Activated T-helper 1 cell treated with Interleukin-2 at 50 U/mL for 16 hours (primary cell): Measurements from ENCODE around the gene CD80.

Experiments
- DNase-seq: peaks from one replicate; pipeline ENCODE4 v3.0.0-alpha.2; 2020; ENCODE audit warnings: low read depth

CD80 gene

DNA sequence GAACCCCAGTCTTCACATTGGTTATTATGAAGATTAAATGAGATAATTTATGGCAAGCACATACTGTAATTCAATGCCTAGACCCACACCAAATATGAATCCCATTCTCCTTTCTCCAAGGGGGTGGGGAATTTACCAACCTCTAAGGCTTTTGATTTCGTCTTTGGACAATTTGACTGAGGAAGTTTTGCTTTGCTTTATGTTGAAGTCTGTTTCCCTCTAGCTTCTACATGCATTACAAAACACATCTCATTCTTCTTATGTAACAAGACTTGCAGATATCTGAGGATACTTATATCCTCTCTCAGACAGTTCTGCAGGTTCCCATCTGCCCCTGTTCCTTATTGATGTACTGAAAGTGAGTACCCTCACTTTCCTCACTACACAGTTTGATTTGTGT lies 12.2 kb downstream of the CD80 start:
- DNase-seq: no peak

DNA sequence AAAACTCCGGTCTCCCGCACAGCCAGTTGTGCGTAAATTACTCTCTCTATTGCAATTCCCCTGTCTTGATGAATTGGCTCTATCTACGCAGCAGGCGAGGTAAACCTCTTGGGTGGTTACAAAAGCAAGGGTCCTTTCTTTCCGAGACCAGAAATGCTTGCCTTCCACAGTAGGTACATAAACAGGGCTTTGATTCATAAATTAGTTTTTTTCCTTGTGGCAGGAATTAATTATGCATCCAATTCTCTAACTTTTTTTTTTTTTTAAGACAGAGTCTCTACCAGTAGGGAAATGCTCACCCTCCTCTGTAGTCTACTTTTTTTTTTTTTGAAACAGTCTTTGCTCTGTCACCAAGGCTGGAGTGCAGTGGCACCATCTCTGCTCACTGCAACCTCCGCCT lies 16.3 kb downstream of the CD80 start:
- no peak for DNase-seq

DNA sequence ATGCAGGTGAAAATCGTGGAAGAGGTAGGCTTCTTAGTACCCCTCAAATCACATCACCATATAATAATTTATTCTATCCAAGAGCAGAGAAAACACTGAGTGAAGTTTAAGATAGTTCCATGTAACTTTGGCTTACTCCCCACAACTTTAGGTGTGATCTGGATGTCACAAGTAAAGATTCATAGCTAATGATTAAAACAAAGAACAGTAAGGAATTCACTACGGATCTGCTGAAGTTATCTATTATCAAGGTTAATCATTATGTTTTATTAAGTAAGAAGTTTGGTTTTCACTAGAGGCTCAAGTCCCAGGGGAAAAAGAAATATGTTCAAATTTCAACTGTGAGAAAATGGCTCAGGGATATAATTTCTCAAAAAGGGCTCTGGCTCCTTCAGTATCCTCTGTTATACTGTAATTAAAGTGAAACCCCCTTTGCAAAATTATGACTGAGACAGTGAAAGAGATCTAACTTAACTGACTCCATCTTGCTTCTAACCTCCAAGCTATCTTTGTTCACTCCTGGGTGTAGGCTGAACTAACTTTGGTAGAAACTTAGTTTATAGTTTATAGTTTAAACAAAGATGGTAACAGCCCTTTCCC lies 17.1 kb downstream of the CD80 start:
- DNase-seq: no peak

DNA sequence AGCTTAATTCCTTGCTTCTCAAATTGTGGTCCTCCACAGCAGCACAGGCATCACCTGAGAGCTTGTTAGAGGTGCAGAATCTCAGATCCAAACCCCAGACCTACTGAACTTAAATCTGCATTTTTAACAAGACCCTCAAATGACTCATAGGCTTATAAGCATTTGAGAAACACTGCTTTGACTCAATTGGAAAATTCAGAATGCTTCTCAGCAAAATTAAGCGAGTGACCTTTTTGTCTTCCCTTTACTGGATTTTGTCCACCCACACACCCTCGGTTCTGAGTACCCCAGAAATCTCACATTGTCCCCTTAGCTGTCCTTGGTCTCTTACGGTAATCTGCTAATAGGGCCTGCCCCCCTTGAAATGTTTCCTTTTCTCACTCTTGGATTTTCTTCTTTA lies 17.9 kb downstream of the CD80 start:
- no peak for DNase-seq

DNA sequence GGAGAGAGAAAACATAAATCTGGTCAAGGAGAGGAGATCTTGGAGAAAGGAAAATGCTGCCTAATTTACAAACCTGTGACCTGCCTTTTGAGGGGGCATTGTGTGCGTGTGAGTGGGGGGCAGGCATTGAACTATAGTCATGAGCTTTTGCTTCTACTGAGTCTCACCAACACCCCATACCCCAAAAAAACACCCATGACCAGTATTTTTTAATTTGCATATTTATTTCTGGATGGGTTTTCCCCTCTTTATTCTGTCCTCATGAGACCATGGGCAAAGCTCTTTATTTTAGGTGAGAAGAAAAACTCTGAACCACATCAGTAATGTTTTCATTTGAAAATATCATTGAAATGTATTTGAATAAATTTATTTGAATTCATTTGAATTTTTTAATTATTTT lies 20.6 kb downstream of the CD80 start:
- no peak for DNase-seq

DNA sequence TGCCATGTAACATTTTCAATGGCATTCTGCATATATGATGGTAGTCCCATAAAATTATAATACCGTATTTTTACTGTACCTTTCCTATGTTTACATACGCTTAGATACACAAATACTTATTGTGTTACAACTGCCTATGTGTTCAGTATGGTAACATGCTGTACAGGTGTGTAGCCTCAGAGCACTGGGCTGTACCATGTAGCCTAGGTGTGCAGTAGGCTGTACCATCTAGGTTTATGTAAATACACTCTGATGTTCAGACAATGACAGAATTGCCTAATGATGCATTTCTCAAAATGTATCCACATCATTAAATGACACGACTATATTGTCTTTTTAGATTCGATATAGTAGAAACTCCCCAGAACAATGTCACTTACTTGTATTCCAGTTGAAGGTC lies 22.7 kb downstream of the CD80 start:
- no peak for DNase-seq

DNA sequence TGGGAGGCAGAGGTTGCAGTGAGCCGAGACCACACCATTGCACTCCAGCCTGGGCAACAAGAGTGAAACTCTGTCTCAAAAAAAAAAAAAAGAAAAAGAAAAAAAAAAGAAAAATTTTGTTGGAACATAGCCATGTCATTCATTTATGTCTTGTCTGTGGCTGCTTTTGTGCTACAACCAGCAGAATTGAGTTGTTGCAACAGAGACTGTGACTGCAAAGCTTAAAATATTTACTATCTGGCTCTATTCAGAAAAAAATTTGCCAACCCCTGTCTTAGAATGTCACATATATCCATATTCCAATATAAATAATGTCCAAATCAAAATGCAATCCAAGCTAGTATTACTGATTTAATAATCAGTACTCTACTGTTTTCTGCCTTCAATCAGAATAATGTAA lies 25.1 kb downstream of the CD80 start:
- no peak for DNase-seq

DNA sequence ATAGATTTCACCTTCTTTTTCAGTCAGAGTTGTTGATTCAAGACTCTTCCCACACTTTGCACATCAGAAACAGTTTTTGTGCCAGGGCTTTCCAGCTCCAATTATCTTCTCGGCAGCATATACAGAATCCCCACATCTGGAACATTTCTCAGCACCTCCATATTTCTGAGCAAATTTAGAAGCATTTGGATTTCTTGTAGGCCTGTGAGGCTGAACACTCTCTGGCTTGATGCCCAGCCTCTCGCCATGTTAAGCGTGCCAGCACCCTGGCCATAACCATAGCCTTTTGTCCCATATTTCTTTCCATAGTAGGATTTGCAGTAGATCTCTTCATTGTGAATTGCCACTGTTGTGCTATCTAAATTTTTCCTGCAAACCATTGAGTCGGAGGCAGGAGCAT lies 28.3 kb downstream of the CD80 start:
- DNase-seq: no peak

DNA sequence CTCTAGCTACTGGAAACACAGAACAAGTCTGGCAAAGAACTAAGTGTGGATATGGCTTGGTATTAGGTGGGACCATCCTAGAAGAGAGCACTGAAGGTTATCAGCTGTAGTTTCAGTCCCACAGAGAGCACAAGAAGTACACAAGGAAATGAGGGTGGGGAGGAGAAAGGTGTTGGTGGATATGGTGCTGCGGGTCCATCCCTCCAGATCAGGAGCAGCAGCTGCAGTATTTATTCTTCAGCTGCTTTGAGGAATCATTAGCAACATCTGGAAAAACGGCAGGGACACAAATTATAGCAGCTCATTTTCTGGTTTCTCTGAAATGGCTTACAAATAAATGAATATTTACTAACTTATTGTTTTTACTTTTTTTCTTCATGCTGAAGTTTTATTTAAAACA lies 29.0 kb downstream of the CD80 start:
- DNase-seq: no peak

DNA sequence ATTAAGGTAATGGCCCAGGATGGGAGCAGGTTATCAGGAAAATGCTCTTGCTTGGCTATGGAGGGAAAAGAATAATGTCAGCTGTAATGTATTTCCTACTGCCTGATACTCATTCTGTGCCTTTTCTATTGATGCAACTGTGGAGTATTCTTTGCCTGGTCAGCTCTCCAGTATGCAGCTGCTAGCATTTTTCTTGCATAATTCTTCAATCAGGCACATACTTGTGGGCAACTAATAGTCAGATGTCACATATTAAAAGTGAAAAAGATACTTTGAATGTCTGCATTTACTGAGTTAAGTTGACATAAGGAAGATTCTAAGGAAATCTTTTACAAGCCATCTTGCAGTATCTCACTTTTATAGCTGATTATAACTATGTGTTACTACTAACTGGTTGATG lies 29.5 kb downstream of the CD80 start:
- DNase-seq: no peak

DNA sequence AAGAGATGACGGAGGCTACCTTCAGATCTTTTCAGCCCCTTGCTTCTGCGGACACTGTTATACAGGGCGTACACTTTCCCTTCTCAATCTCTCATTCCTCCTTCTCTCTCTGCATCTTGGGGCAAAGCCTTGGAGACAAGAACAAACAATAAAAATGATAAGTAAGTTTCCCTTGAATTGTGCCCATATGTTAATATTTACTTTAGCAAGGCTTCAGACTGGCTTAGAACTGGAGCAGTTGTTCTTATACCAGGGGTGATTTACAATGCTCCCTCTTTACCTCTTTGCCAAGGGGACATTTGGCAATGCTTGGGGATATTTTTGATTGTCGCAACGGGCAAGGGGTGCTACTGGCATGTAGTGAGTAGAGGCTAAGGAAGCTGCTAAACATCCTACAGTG lies 31.7 kb downstream of the CD80 start:
- no peak for DNase-seq

DNA sequence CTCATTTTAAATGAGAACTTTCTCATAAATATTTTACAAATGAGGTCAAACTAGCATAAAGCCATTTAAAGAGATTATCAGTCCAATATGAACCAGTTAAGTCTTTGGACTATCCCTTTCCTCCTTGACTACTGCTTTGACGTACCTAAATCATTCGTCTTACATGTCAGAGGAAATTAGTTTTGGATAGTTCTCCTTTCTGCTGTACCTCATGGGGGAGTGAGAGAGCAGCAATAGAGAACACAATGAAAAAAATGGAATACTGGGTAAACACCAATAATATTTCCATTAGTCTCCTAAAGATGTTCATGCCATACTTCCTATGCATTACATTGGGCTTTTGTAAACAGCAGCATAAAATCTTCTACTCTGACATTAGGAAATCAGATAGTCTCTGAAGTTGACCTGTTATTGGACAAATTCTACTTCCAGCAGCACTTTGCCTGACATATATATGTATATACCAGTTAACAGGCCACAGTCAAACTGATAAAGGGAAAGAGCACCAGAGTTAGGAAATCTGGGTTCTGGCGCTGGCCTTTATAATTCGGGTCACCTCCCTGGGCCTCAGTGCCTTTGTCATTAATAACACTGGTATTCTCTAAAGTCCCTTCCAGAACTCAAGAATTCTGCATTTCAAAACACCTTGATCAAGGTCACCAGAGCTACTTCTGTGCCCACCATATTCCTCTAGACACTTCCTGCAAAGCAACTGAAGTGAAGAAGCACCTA lies 34.3 kb downstream of the CD80 start:
- no peak for DNase-seq

DNA sequence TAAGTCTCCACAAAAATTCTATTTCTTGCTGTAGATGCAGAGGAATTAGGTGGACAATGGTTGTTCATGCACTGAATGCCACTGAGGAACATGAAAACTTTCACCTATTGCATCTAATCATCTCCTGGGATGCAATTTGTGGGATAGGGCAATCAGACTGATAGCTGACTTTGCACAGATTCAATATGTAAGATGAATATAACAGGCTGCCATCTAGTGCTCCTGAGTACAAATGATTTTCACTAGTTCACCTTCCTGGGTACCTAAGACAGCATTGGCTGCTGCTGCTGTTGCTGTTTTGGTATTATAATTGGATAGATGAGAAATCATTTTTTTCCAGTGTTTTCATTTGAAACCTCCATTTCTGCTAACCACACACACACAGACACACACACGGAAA lies 41.4 kb downstream of the CD80 start:
- no peak for DNase-seq

DNA sequence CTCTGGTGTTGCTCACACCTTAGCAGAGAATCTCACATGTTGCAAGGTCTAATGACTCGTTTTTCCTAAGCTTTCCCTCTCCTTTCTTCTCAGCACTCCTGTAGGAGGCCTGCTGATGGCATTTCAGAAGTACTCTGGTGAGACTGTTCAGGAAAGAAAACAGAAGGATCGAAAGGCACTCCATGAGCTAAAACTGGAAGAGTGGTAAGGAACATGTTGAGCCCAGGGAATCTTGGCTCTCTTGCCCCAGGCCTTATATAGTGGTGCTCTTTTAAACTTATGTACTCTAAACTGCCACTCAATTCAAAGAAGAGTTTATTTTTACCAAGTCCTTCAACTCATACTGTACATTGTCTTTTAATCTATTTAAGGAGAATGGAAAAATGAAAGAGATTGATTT lies 42.3 kb downstream of the CD80 start:
- DNase-seq: no peak

DNA sequence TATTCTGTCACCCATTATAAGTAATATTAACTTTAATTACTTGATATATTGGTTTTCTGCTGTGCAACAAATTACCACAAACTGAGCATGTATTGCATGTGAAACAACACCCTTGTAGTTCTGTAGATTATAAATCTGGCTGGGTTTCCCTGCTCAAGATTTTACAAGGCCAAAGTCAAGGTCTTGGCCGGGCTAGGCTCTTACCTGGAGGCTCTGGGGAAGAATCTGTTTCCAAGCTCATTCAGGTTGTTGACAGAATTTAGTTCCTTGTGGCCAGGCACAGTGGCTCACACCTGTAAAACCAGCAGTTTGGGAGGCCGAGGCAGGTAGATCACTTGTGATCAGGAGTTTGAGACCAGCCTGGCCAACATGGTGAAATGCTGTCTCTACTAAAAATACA lies 44.8 kb downstream of the CD80 start:
- no peak for DNase-seq

DNA sequence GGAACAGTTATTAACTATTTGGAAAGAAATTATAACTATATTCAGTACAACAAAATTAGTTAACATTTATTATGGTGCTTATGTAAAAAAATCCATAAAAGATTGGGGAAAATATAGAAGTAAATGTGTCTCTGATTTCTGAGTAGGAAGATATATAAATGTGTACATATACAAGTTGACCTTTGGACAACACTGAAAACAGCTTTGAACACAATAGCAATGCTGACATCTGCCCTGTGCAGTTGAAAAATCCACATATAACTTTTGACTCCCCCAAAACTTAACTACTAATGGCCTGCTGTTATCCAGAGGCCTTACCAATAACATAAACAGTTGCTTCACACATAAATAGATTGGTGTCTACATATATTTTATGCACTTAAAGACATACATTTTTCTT lies 48.7 kb downstream of the CD80 start:
- DNase-seq: no peak

DNA sequence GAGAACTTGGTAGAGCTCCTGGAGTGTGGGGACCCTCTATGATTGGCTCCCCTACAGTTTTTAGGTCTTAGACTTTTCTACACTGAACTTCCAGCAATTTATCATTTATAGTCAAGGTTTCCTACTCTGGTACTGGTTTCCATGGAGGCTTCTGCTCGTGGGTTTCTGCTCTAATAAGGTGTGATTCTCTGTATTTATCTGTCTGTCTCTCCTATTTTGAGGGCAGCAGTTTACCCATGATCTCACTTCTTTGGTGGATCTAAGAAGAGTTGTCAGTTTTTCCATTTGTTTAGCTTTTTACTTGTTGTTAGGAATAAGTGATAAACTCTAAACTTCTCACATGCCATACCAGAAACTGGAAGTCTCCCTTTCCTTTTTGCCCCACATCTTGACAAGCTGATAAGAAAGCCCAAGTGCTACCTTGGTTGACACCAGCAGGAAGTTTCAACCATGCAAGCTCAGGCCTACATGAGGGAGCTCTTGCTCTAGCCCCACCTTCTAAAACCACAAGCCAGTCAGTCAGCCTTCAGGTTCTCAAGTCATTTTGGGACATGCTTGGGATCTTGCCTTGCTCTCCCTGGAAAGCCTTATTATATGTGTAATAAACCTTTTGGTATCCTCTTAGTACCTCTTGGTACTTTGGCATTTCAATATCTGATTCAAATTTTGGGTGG lies 51.1 kb downstream of the CD80 start:
- no peak for DNase-seq

DNA sequence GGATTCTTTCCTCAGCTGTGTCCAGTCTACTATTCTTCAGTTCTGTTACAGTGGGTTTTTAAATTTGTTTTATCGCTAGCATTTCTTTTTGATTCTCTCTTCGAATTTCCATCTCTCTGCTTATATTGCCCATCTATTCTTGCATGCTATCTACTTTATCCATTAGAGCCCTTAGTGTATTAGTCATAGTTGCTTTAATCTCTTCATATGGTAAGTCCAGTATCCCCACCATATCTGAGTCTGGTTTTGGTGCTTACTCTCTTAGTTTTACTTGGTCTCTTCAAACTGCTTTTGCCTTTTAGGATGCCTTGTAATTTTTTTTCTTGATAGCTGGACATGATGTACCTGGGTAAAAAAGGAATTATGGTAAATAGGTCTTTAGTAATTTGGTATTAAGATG lies 52.0 kb downstream of the CD80 start:
- DNase-seq: no peak

DNA sequence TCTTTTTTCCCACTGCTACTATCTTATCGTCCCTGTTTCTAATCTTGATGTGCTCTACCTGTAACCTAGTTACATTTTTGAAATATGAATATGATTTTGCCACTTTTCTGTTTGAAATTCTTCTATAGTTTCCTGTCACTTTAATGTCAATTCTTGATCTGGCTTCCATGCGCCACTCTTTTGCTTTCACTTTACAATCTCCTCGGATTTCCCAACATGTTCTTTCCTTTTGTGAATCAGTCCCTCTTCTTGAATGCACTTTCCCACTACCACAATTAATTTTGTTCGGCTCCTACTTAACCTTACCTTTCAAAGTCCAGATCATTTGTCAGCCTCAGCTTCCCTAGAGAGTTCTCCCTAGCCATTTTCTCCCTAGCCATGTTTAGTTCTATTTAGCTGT lies 52.8 kb downstream of the CD80 start:
- DNase-seq: no peak

DNA sequence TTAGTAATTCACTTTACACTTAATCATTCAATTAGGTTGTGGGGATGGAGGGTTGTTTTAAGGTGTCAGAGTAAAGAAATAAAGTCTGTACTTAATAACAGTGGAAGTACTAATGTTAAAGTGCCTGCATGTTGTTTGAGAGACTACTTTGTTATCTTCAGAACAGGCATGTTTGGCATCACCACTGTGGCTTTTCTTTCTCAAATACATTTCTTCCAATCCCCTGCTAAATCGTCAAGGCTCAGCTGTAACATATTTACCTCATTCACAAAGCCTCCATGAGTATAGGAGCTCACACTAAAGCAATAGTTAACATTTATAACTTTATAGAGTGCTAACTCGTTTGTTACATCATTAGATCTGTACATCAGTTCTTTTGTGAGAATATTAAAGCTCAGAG lies 58.5 kb downstream of the CD80 start:
- DNase-seq: no peak

DNA sequence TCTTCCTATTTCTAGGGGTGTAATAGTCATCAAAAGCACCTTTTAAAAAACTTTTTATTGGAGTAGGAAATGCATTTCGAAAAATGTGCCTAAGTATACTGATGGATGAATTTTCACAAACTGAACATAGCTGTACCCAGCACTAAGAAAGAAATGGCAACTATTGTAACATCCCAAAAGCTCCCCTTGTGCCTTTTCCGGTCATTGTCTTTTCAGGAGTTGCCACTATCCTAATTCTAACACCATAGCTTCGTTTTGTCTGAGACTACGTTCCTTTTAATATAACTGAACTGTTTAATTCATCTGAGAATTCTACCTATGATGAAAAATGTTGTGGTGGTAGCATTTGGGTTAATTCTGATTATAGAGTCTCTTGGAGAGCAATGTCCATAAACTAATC lies 59.1 kb downstream of the CD80 start:
- DNase-seq: no peak

DNA sequence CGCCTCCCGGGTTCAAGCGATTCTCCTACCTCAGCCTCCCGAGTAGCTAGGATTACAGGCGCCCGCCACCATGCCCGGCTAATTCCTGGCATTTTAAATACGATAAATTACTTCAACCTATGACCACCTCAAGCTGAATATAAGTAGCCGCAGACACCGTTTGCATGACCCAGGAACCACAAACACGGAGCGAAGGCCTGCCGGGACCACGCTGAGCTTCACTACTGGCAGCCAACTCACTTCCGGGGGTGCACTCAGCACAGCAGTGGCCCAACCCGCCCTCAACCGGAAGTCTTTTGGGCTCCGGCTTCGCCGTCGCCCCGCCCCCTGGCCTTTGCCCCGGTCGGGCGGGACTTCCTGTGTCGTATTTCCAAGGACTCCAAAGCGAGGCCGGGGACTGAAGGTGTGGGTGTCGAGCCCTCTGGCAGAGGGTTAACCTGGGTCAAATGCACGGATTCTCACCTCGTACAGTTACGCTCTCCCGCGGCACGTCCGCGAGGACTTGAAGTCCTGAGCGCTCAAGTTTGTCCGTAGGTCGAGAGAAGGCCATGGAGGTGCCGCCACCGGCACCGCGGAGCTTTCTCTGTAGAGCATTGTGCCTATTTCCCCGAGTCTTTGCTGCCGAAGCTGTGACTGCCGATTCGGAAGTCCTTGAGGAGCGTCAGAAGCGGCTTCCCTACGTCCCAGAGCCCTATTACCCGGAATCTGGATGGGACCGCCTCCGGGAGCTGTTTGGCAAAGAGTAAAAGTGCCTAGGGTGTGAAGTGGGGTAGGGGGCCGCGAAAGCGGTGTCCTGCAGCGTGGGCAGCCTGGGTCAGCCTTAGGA lies 61.0 kb downstream of the CD80 start, which contains the start of gene TIMMDC1:
Gene TIMMDC1, plus strand, starts transcription at position 362 of the 826 bp plus-strand sequence. Its CDS starts 187 bp downstream, at position 549.
- DNase-seq: peak; percentile 97

DNA sequence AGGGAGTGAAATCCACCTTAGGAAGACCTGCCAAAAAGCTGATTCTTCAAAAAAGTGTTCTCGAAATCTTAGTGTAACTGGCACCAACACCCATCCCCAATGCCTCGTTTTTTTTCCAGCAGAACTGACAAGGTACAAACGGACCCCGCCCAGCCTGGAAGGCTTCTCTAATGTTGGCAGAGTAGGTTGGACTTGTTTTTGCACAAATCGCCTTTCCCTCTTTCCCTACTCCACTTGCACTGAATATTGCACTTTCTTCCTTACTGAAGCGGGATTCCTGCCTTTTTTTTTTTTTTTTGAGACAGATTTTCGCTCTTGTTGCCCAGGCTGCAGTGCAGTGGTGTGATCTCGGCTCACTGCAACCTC lies 61.6 kb downstream of the CD80 start:
- DNase-seq: no peak
